T-helper 2 cell treated with Interferon-gamma antibody and Interleukin-4, amounts not matched to agents 100 ng/mL and 5 ng/mL, for 36 hours (primary cell): ENCODE results near the gene CXCR3. TPM values are rescaled to one million over a fixed set of nuclear protein-coding genes. Genes with fewer than 3 reads are reported as not detected.
"Not testable (repeated sequence)": the region's sequence is repeated elsewhere in the genome, so short reads cannot be mapped to it uniquely, and the experiment has no call there.

Source experiments
- intact Hi-C: fragments of 100-400 bp; cut with micrococcal nuclease; formaldehyde crosslinking; loops from one replicate; pipeline ENCODE4 v1.15.1; 2023
- total RNA-seq: library from RNA; stranded (reverse); gene quantifications from 2 replicates; pipeline ENCODE4 v1.2.3, GENCODE V29; 2022

CXCR3 gene
- total RNA-seq: 32.8 and 35.1 TPM in 2 replicates

GRCh38 chrX:71618303-71618721, at the start of gene CXCR3:
Gene CXCR3 (minus strand): TSS chrX:71618511. CDS start chrX:71618449, 62 bp downstream.
- intact Hi-C loops: loop anchor here (5.0 kb wide), 2 partner anchors 71 to 86 kb away; partner anchors contain the start of gene OGT

GRCh38 chrX:71667328-71668247, 49.3 kb upstream of the CXCR3 start, which contains the start of gene LOC101059915:
Gene LOC101059915 (plus strand): TSS chrX:71667546.
- intact Hi-C loops: no loop called here

GRCh38 chrX:71666240-71667223, 48.2 kb upstream of the CXCR3 start:
- intact Hi-C loops: no loop called here

- intact Hi-C loops: no loop called here
Measured at GRCh38 chrX:71665747-71666146, 47.4 kb upstream of the CXCR3 start.

GRCh38 chrX:71664889-71665491, 46.7 kb upstream of the CXCR3 start:
- intact Hi-C loops: no loop called here

GRCh38 chrX:71664202-71664601, 45.9 kb upstream of the CXCR3 start:
- intact Hi-C loops: not testable (repeated sequence)

GRCh38 chrX:71663238-71663637, 44.9 kb upstream of the CXCR3 start:
- intact Hi-C loops: not testable (repeated sequence)

- intact Hi-C loops: not testable (repeated sequence)
Measured at GRCh38 chrX:71662654-71663053, 44.3 kb upstream of the CXCR3 start.

GRCh38 chrX:71661919-71662318, 43.6 kb upstream of the CXCR3 start:
- intact Hi-C loops: no loop called here

GRCh38 chrX:71660562-71661416, 42.5 kb upstream of the CXCR3 start:
- intact Hi-C loops: no loop called here

GRCh38 chrX:71659959-71660358, 41.6 kb upstream of the CXCR3 start:
- intact Hi-C loops: no loop called here

GRCh38 chrX:71659342-71659741, 41.0 kb upstream of the CXCR3 start:
- intact Hi-C loops: no loop called here

GRCh38 chrX:71657267-71657666, 39.0 kb upstream of the CXCR3 start:
- intact Hi-C loops: no loop called here

GRCh38 chrX:71653344-71653743, 35.0 kb upstream of the CXCR3 start:
- intact Hi-C loops: loop anchor here (5.0 kb wide), 1 partner anchor 76 kb away; the partner anchor contains the start of gene GCNA

GRCh38 chrX:71652405-71652804, 34.1 kb upstream of the CXCR3 start:
- intact Hi-C loops: loop anchor here (1.0 to 5.0 kb wide), 3 partner anchors 43 to 116 kb away; partner anchors contain the start of gene GCNA

GRCh38 chrX:71650333-71650969, 32.1 kb upstream of the CXCR3 start:
- intact Hi-C loops: loop anchor here (5.0 kb wide), 1 partner anchor 73 kb away; the partner anchor contains the start of gene GCNA

GRCh38 chrX:71644406-71644805, 26.1 kb upstream of the CXCR3 start:
- intact Hi-C loops: not testable (repeated sequence)

- intact Hi-C loops: no loop called here
Measured at GRCh38 chrX:71640002-71640401, 21.7 kb upstream of the CXCR3 start.

- intact Hi-C loops: no loop called here
Measured at GRCh38 chrX:71638409-71638808, 20.1 kb upstream of the CXCR3 start.
